ENCODE data around the gene ANTXR2.

GRCh38 chr4:79917246-79917645, 155.8 kb downstream of the ANTXR2 start:
- TF ChIP-seq CTCF (conservative IDR thresholded peaks at IDR 0.05 in 1 of 2, IDR thresholded peaks at IDR 0.05 in 1 of 2; ENCODE audit: low read depth in 1 of 2, low read length in 2 of 2) (peak; percentile 41 to 61), EZH2 (IDR thresholded peaks at IDR 0.05; ENCODE audit: low read length, missing control alignments) (no peak)

Data from fibroblast of lung (primary cell).